SK-MEL-5 (cell line): ENCODE data around the gene NCAM2. TPM values are rescaled to one million over a fixed set of nuclear protein-coding genes. Genes with fewer than 3 reads are reported as not detected.
"Not testable (repeated sequence)": the region's sequence is repeated elsewhere in the genome, so short reads cannot be mapped to it uniquely, and the experiment has no call there.

Source experiments
- DNase-seq: peaks from one replicate; pipeline ENCODE4 v3.0.0-alpha.2; 2016; ENCODE audit warnings: low read depth, low spot score
- in situ Hi-C: cut with HindIII; loops from 2 replicates; pipeline ENCODE4 v1.10.0; 2016; ENCODE audit warnings: low sequenced_read_pairs, high pct_unique_total_duplicates, low pct_unique_long_range_greater_than_20kb
- total RNA-seq: library from RNA; depleted of rRNA; stranded (reverse); fragments of >200 nt; shearing (Covaris generic); gene quantifications from 2 replicates; pipeline ENCODE4 v1.2.3, GENCODE V29; 2014

The NCAM2 gene
- total RNA-seq, 1 experiment from 2014 or later: 7.3 TPM

- in situ Hi-C loops: no loop called here
- no peak for DNase-seq
Measured at GRCh38 chr21:21297211-21297610, 299.0 kb downstream of the NCAM2 start.

- DNase-seq: no peak
- in situ Hi-C loops: no loop called here
Measured at GRCh38 chr21:21301013-21301412, 302.8 kb downstream of the NCAM2 start.

- in situ Hi-C loops: no loop called here
- DNase-seq: no peak
Measured at GRCh38 chr21:21309510-21309909, 311.3 kb downstream of the NCAM2 start.

GRCh38 chr21:21324297-21324696, 326.1 kb downstream of the NCAM2 start:
- in situ Hi-C loops: no loop called here

GRCh38 chr21:21332492-21332891, 334.3 kb downstream of the NCAM2 start:
- in situ Hi-C loops: no loop called here
- DNase-seq: no peak

More at GRCh38 chr21:21324297-21324696, 326.1 kb downstream of the NCAM2 start:
- no peak for DNase-seq

GRCh38 chr21:21341041-21341440, 342.8 kb downstream of the NCAM2 start:
- in situ Hi-C loops: no loop called here
- no peak for DNase-seq

GRCh38 chr21:21345296-21345695, 347.1 kb downstream of the NCAM2 start:
- no peak for DNase-seq
- in situ Hi-C loops: no loop called here

- in situ Hi-C loops: no loop called here
- DNase-seq: no peak
Measured at GRCh38 chr21:21345872-21346271, 347.7 kb downstream of the NCAM2 start.

- in situ Hi-C loops: no loop called here
Measured at GRCh38 chr21:21366277-21366676, 368.1 kb downstream of the NCAM2 start.

GRCh38 chr21:21367583-21367982, 369.4 kb downstream of the NCAM2 start:
- in situ Hi-C loops: no loop called here
- no peak for DNase-seq

More at GRCh38 chr21:21366277-21366676, 368.1 kb downstream of the NCAM2 start:
- DNase-seq: no peak

GRCh38 chr21:21373969-21374368, 375.8 kb downstream of the NCAM2 start:
- peak; percentile 52 for DNase-seq
- in situ Hi-C loops: no loop called here

- DNase-seq: no peak
Measured at GRCh38 chr21:21383126-21383525, 384.9 kb downstream of the NCAM2 start.

GRCh38 chr21:21384977-21385376, 386.8 kb downstream of the NCAM2 start:
- in situ Hi-C loops: no loop called here

More at GRCh38 chr21:21383126-21383525, 384.9 kb downstream of the NCAM2 start:
- in situ Hi-C loops: no loop called here

GRCh38 chr21:21385404-21385803, 387.2 kb downstream of the NCAM2 start:
- in situ Hi-C loops: no loop called here
- no peak for DNase-seq

More at GRCh38 chr21:21384977-21385376, 386.8 kb downstream of the NCAM2 start:
- no peak for DNase-seq

- in situ Hi-C loops: no loop called here
- DNase-seq: no peak
Measured at GRCh38 chr21:21387916-21388315, 389.7 kb downstream of the NCAM2 start.

GRCh38 chr21:21394064-21394463, 395.9 kb downstream of the NCAM2 start:
- in situ Hi-C loops: no loop called here
- no peak for DNase-seq

- no peak for DNase-seq
- in situ Hi-C loops: no loop called here
Measured at GRCh38 chr21:21396424-21396823, 398.2 kb downstream of the NCAM2 start.

- in situ Hi-C loops: no loop called here
- DNase-seq: no peak
Measured at GRCh38 chr21:21397464-21397863, 399.3 kb downstream of the NCAM2 start.

- DNase-seq: no peak
- in situ Hi-C loops: no loop called here
Measured at GRCh38 chr21:21401444-21401843, 403.2 kb downstream of the NCAM2 start.

- in situ Hi-C loops, DNase-seq: not testable (repeated sequence)
Measured at GRCh38 chr21:21402187-21402586, 404.0 kb downstream of the NCAM2 start.
